Measurements from ENCODE around the gene AGO1. TPM values are rescaled to one million over a fixed set of nuclear protein-coding genes. Genes with fewer than 3 reads are reported as not detected.
"Not testable (repeated sequence)": the region's sequence is repeated elsewhere in the genome, so short reads cannot be mapped to it uniquely, and the experiment has no call there.

Gene AGO1
- total RNA-seq, 2 donors from 2014 or later, result 31.8 to 52.0 TPM

- DNase-seq (ENCODE audit: low spot score), result no peak
- Histone ChIP-seq H3K27me3 (replicated peaks; ENCODE audit: insufficient read depth) (no peaks in the 10 kb centered on the region), H3K9me3 (no peaks in the 10 kb centered on the region), H3K27ac (peak overlapping the region in 1 of 2 donors; percentile 8), H3K4me1 (replicated peaks) (no peaks in the 10 kb centered on the region), H3K4me3 (no peak overlapping the region), H3K36me3 (no peaks in the 10 kb centered on the region)
- intact Hi-C loops (cut with DNase I), result no loop called here
- TF ChIP-seq POLR2AphosphoS5 (IDR thresholded peaks at IDR 0.05), result peak; percentile 32
- TF ChIP-seq, protein P1, sequence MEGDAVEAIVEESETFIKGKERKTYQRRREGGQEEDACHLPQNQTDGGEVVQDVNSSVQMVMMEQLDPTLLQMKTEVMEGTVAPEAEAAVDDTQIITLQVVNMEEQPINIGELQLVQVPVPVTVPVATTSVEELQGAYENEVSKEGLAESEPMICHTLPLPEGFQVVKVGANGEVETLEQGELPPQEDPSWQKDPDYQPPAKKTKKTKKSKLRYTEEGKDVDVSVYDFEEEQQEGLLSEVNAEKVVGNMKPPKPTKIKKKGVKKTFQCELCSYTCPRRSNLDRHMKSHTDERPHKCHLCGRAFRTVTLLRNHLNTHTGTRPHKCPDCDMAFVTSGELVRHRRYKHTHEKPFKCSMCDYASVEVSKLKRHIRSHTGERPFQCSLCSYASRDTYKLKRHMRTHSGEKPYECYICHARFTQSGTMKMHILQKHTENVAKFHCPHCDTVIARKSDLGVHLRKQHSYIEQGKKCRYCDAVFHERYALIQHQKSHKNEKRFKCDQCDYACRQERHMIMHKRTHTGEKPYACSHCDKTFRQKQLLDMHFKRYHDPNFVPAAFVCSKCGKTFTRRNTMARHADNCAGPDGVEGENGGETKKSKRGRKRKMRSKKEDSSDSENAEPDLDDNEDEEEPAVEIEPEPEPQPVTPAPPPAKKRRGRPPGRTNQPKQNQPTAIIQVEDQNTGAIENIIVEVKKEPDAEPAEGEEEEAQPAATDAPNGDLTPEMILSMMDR (IDR thresholded peaks at IDR 0.05), result no peak
- 83% methylated on average over 5 of the region's 5 CpGs for WGBS
These were observed 18.2 kb upstream of the AGO1 start for GRCh38 chr1:35864813-35865212.

GRCh38 chr1:35866991-35867390 is 16.0 kb upstream of the AGO1 start:
- DNase-seq (ENCODE audit: low spot score), result no peak
- intact Hi-C loops (cut with DNase I), result no loop called here
- WGBS, result 90% methylated on average over 3 of the region's 3 CpGs
- TF ChIP-seq POLR2A (IDR thresholded peaks at IDR 0.05) (no peak), POLR2AphosphoS5 (IDR thresholded peaks at IDR 0.05) (no peak)
- TF ChIP-seq, protein P1 (IDR thresholded peaks at IDR 0.05), result no peak
- H3K27ac ChIP-seq, result no peak overlapping the region
- no peak overlapping the region for H3K4me3 ChIP-seq
- H3K9me3 ChIP-seq, result no peaks in the 10 kb centered on the region
- H3K4me1 ChIP-seq (replicated peaks), result no peaks in the 10 kb centered on the region
- no peaks in the 10 kb centered on the region for H3K27me3 ChIP-seq (replicated peaks; ENCODE audit: insufficient read depth)
- H3K36me3 ChIP-seq, result no peaks in the 10 kb centered on the region

- H3K4me1 ChIP-seq (replicated peaks); H3K27ac ChIP-seq; H3K4me3 ChIP-seq; intact Hi-C loops (cut with DNase I); H3K36me3 ChIP-seq; H3K9me3 ChIP-seq; H3K27me3 ChIP-seq (replicated peaks; ENCODE audit: insufficient read depth); DNase-seq (ENCODE audit: low spot score): not testable (repeated sequence)
- WGBS, result 90% methylated on average over 34 of the region's 34 CpGs
These were observed 13.6 kb upstream of the AGO1 start for GRCh38 chr1:35869245-35869950.

DNA sequence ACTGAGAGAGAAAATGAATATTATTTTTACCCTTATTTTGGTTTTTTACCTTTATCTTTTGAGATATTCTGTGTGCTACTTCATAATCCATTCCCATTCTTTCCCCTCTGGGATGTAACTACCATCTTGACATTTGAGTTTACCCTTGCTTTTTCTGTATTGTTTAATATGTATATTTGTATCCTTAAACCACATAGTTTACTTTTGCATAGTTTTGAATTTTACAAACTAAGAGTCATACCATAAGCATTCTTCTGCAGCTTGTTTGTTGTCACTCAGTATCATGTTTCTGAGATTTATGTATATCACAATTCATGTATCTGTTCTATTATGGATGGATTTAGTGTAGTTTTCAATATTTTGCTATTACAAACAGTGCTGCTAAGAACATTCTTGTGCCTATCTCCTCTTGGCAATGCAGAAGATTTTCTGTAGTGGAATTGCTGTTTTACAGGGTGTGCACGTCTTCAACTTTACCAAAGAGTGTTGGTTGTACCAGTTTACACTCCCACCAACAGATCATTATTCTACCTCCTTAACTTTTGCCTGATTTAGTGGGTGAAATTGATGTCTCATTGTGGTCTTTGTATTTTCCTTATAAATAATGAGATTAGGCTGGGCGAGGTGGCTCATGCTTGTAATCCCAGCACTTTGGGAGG is 12.2 kb upstream of the AGO1 start:
- H3K27me3 ChIP-seq (replicated peaks; ENCODE audit: insufficient read depth), result no peaks in the 10 kb centered on the region
- no peaks in the 10 kb centered on the region for H3K9me3 ChIP-seq
- H3K4me1 ChIP-seq (replicated peaks), result no peaks in the 10 kb centered on the region
- no peak overlapping the region for H3K4me3 ChIP-seq
- intact Hi-C loops (cut with DNase I), result no loop called here
- H3K36me3 ChIP-seq, result no peaks in the 10 kb centered on the region
- TF ChIP-seq, protein P1 (IDR thresholded peaks at IDR 0.05), result no peak
- TF ChIP-seq POLR2A (IDR thresholded peaks at IDR 0.05) (no peak), POLR2AphosphoS5 (IDR thresholded peaks at IDR 0.05) (no peak)
- WGBS, result 87% methylated on average over 2 of the region's 2 CpGs
- no peak for DNase-seq (ENCODE audit: low spot score)
- H3K27ac ChIP-seq, result no peak overlapping the region

DNA sequence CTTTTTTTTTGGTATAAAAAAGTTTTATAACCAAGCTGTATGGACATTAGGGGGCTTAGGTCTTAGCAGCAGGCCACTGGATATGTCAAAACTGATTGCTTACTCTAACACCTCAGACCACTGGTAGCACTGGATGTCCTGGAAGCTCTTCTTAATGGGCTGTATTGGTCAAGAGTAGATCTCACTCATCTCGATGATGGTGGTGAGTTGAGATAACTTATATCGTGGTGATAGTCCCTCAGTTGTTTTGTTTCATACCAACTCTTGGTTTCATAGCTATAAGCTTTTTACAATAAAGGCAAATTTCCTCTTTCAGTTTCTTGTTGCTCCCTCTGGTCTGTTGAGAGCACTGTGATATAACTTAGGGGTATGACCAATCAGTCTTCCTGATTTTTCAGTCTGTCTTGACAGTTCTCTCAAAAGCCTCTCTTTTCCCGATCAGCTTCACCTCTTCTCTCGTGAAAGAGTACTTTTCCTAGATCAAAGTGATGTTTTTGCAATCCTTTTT is 9.7 kb upstream of the AGO1 start:
- WGBS, result 84% methylated on average over 4 of the region's 4 CpGs
- TF ChIP-seq POLR2AphosphoS5 (IDR thresholded peaks at IDR 0.05) (no peak), POLR2A (IDR thresholded peaks at IDR 0.05) (no peak)
- TF ChIP-seq, protein P1 (IDR thresholded peaks at IDR 0.05), result no peak
- H3K4me3 ChIP-seq, result no peak overlapping the region
- H3K27me3 ChIP-seq (replicated peaks; ENCODE audit: insufficient read depth), result no peaks in the 10 kb centered on the region
- H3K4me1 ChIP-seq (replicated peaks), result no peaks in the 10 kb centered on the region
- no peak overlapping the region for H3K27ac ChIP-seq
- DNase-seq (ENCODE audit: low spot score), result no peak
- intact Hi-C loops (cut with DNase I), result no loop called here
- no peaks in the 10 kb centered on the region for H3K36me3 ChIP-seq
- H3K9me3 ChIP-seq, result no peaks in the 10 kb centered on the region

GRCh38 chr1:35874115-35874514 is 8.9 kb upstream of the AGO1 start:
- H3K4me1 ChIP-seq (replicated peaks); H3K36me3 ChIP-seq; H3K4me3 ChIP-seq; H3K9me3 ChIP-seq; H3K27ac ChIP-seq; H3K27me3 ChIP-seq (replicated peaks; ENCODE audit: insufficient read depth); intact Hi-C loops (cut with DNase I); DNase-seq (ENCODE audit: low spot score): not testable (repeated sequence)
- 94% methylated on average over 4 of the region's 4 CpGs for WGBS
